ENCODE data around the gene OSTC. TPM values are rescaled to one million over a fixed set of nuclear protein-coding genes. Genes with fewer than 3 reads are reported as not detected.

OSTC gene
- total and polyA plus RNA-seq, 9 of the 15 experiments (the other 6 are each of a cell fraction or from before 2014, with no cell fraction given): 112 to 966 (median 235) TPM

DNA sequence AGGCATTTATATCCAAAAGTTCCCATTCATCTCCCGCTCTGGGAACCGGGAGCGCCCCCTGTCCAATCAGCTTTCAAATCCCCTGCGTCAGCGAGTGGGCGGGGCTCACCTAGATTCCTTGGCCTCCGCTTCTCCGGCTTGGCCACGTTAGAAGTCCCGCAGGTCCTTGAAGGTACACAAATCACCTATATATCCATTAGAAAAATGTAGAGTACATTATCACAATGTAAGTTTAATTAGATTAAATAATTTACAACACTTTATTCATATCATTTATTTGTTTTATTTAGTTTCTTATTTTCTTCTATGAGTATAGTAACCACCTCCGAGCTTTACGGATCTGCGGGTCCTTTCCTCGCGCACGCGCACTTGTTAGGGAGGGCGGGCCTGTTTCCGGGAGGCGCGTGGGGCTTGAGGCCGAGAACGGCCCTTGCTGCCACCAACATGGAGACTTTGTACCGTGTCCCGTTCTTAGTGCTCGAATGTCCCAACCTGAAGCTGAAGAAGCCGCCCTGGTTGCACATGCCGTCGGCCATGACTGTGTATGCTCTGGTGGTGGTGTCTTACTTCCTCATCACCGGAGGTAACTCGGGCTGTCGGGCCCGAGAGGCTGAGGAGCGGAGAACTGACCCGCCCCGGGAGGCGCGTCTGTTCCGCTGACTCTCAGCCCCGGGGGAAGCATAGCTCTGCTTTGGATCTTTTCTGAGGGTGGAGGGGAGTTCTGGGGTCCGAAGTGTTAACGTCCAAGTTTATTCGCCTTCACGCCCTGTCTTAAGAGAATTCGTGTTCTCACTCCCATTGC lies at the start of gene OSTC (continued):
- TF ChIP-seq CREB1 (IDR thresholded peaks at IDR 0.05): peak; percentile 17; the same call in 1 of the 2 replicates
- 0 out of 2 replicates have a peak, but pooled peaks have one; percentile 40 for TF ChIP-seq CREB1 (CRISPR knock-in tag; IDR thresholded peaks at IDR 0.05)
- TF ChIP-seq HCFC1 (IDR thresholded peaks at IDR 0.05; ENCODE audit: low read depth, low read length): peak; percentile 49; the same call in 1 of the 2 replicates
- TF ChIP-seq ZNF197 (CRISPR knock-in tag; IDR thresholded peaks at IDR 0.05; ENCODE audit: low read depth): 0 out of 2 replicates have a peak, but pooled peaks have one; percentile 56
- no peak for TF ChIP-seq LARP7 (IDR thresholded peaks at IDR 0.05)
- TF ChIP-seq NCOA2 (IDR thresholded peaks at IDR 0.05; ENCODE audit: partially characterized antibody in 2 of 2): no peak
- TF ChIP-seq, protein P1, sequence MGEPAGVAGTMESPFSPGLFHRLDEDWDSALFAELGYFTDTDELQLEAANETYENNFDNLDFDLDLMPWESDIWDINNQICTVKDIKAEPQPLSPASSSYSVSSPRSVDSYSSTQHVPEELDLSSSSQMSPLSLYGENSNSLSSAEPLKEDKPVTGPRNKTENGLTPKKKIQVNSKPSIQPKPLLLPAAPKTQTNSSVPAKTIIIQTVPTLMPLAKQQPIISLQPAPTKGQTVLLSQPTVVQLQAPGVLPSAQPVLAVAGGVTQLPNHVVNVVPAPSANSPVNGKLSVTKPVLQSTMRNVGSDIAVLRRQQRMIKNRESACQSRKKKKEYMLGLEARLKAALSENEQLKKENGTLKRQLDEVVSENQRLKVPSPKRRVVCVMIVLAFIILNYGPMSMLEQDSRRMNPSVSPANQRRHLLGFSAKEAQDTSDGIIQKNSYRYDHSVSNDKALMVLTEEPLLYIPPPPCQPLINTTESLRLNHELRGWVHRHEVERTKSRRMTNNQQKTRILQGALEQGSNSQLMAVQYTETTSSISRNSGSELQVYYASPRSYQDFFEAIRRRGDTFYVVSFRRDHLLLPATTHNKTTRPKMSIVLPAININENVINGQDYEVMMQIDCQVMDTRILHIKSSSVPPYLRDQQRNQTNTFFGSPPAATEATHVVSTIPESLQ (CRISPR knock-in tag; IDR thresholded peaks at IDR 0.05): peak; percentile 65; the same call in 1 of the 2 replicates
- TF ChIP-seq, protein P2, sequence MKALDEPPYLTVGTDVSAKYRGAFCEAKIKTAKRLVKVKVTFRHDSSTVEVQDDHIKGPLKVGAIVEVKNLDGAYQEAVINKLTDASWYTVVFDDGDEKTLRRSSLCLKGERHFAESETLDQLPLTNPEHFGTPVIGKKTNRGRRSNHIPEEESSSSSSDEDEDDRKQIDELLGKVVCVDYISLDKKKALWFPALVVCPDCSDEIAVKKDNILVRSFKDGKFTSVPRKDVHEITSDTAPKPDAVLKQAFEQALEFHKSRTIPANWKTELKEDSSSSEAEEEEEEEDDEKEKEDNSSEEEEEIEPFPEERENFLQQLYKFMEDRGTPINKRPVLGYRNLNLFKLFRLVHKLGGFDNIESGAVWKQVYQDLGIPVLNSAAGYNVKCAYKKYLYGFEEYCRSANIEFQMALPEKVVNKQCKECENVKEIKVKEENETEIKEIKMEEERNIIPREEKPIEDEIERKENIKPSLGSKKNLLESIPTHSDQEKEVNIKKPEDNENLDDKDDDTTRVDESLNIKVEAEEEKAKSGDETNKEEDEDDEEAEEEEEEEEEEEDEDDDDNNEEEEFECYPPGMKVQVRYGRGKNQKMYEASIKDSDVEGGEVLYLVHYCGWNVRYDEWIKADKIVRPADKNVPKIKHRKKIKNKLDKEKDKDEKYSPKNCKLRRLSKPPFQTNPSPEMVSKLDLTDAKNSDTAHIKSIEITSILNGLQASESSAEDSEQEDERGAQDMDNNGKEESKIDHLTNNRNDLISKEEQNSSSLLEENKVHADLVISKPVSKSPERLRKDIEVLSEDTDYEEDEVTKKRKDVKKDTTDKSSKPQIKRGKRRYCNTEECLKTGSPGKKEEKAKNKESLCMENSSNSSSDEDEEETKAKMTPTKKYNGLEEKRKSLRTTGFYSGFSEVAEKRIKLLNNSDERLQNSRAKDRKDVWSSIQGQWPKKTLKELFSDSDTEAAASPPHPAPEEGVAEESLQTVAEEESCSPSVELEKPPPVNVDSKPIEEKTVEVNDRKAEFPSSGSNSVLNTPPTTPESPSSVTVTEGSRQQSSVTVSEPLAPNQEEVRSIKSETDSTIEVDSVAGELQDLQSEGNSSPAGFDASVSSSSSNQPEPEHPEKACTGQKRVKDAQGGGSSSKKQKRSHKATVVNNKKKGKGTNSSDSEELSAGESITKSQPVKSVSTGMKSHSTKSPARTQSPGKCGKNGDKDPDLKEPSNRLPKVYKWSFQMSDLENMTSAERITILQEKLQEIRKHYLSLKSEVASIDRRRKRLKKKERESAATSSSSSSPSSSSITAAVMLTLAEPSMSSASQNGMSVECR (CRISPR knock-in tag; IDR thresholded peaks at IDR 0.05): 0 out of 2 replicates have a peak, but pooled peaks have one; percentile 20
- no peak for TF ChIP-seq ZNF143 (CRISPR knock-in tag; IDR thresholded peaks at IDR 0.05)
- peak; percentile 79; the same call in 1 of the 2 replicates for TF ChIP-seq FOXK1 (CRISPR knock-in tag; IDR thresholded peaks at IDR 0.05; ENCODE audit: borderline replicate concordance)
- TF ChIP-seq RBFOX2 (IDR thresholded peaks at IDR 0.05; ENCODE audit: low read depth, low read length): peak; percentile 92
- no peak for TF ChIP-seq ZNF778 (CRISPR knock-in tag; IDR thresholded peaks at IDR 0.05)
- TF ChIP-seq MAFF (IDR thresholded peaks at IDR 0.05; ENCODE audit: low read length): peak; percentile 11; the same call in 1 of the 2 replicates
- TF ChIP-seq, protein P3, sequence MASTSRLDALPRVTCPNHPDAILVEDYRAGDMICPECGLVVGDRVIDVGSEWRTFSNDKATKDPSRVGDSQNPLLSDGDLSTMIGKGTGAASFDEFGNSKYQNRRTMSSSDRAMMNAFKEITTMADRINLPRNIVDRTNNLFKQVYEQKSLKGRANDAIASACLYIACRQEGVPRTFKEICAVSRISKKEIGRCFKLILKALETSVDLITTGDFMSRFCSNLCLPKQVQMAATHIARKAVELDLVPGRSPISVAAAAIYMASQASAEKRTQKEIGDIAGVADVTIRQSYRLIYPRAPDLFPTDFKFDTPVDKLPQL (IDR thresholded peaks at IDR 0.05; ENCODE audit: extremely low read depth, insufficient read length): no peak
- no peak; the same call in 1 of the 2 replicates for TF ChIP-seq SIN3B (IDR thresholded peaks at IDR 0.05; ENCODE audit: low read depth)
- peak in 1 of 2 experiments; percentile 47; a peak in 1 of 4 replicates for TF ChIP-seq MAZ (CRISPR knock-in tag; conservative IDR thresholded peaks at IDR 0.05 in 1 of 2, IDR thresholded peaks at IDR 0.05 in 1 of 2)
- no peak for TF ChIP-seq SNRNP70 (optimal IDR thresholded peaks at IDR 0.05; ENCODE audit: low read depth, low read length)
- TF ChIP-seq, protein P4, sequence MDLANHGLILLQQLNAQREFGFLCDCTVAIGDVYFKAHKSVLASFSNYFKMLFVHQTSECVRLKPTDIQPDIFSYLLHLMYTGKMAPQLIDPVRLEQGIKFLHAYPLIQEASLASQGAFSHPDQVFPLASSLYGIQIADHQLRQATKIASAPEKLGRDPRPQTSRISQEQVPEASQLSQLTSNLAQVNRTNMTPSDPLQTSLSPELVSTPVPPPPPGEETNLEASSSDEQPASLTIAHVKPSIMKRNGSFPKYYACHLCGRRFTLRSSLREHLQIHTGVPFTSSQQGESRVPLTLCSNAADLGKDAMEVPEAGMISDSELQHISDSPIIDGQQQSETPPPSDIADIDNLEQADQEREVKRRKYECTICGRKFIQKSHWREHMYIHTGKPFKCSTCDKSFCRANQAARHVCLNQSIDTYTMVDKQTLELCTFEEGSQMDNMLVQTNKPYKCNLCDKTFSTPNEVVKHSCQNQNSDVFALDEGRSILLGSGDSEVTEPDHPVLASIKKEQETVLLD (IDR thresholded peaks at IDR 0.05): peak; percentile 87
- peak; percentile 80; the same call in 1 of the 2 replicates for TF ChIP-seq BRD4 (IDR thresholded peaks at IDR 0.05)
